T-cell (primary cell): ENCODE measurements around the gene MFAP5. TPM values are rescaled to one million over a fixed set of nuclear protein-coding genes. Genes with fewer than 3 reads are reported as not detected.

Experiments used
- ATAC-seq, 4 experiments: fragments of 200-7000 bp in 3 of 4; fragments of 150-1000 bp in 1 of 4; cut with Tn5 transposase; replicated peaks in 1 of 4; 1 replicate in 3 of 4; 2 replicates in 1 of 4; pipeline ENCODE4 v1.10.0; 2021; ENCODE audit warnings: moderate library complexity in 3 of 4, mild to moderate bottlenecking in 2 of 4, moderate number of reproducible peaks in 1 of 4
- CTCF ChIA-PET, 2 donors: fragments of 300-600 bp; sonication (Branson Sonifier 250); formaldehyde crosslinking; loops; one replicate each; lab custom pipeline; 2022; ENCODE audit warnings: antibody characterized with exemption in 2 of 2; lab: Charles Lee
- POLR2A ChIA-PET, 2 donors: fragments of 300-600 bp; sonication (Branson Sonifier 250); formaldehyde crosslinking; loops; one replicate each; lab custom pipeline; 2022; ENCODE audit warnings: antibody characterized with exemption in 2 of 2; lab: Charles Lee
- DNase-seq, 35 experiments: peaks; one replicate each; pipeline versions ENCODE4 v3.0.0 to v3.0.0-alpha.2; 2013 to 2023
- H3K27ac ChIP-seq: one replicate; pipeline ENCODE4 v1.5.1; 2013; ENCODE audit warnings: low read length
- H3K27me3 ChIP-seq, 2 experiments: replicated peaks in 1 of 2; 1 replicate in 1 of 2; 2 replicates in 1 of 2; pipeline versions ENCODE4 v1.6.1 to v1.7.0; 2013; ENCODE audit warnings: low read length in 1 of 2, mixed read lengths in 1 of 2; ENCODE audit not compliant: control insufficient read depth in 2 of 2, insufficient read depth in 2 of 2; ENCODE audit errors: extremely low read depth in 1 of 2
- H3K36me3 ChIP-seq, 2 donors: 1 replicate in 1 of 2; 2 replicates in 1 of 2; pipeline versions ENCODE4 v1.6.1 to v1.7.0; 2013; ENCODE audit warnings: low read length in 1 of 2; ENCODE audit not compliant: control insufficient read depth in 2 of 2, insufficient read depth in 1 of 2; ENCODE audit errors: extremely low read depth in 1 of 2
- H3K4me1 ChIP-seq, 2 experiments: 1 replicate in 1 of 2; 2 replicates in 1 of 2; pipeline versions ENCODE4 v1.6.1 to v1.7.0; 2013; ENCODE audit warnings: low read length in 2 of 2, mixed read lengths in 1 of 2; ENCODE audit not compliant: insufficient read depth in 2 of 2, control insufficient read depth in 1 of 2; ENCODE audit errors: extremely low read depth in 1 of 2
- H3K4me3 ChIP-seq, 2 donors: 1 replicate in 1 of 2; 2 replicates in 1 of 2; pipeline versions ENCODE4 v1.5.1 to v1.7.0; 2013; ENCODE audit warnings: mild to moderate bottlenecking in 2 of 2, low read length in 1 of 2, moderate library complexity in 1 of 2; ENCODE audit not compliant: control insufficient read depth in 1 of 2; ENCODE audit errors: extremely low read depth in 1 of 2
- H3K9me3 ChIP-seq: 2 replicates; pipeline ENCODE4 v1.7.0; 2013
- H3K27ac Mint-ChIP-seq, 2 donors: one replicate each; pipeline ENCODE4 v1.8.0; 2020 to 2021; ENCODE audit warnings: mild to moderate bottlenecking in 2 of 2, mixed read lengths in 2 of 2
- H3K27me3 Mint-ChIP-seq, 2 donors: one replicate each; pipeline ENCODE4 v1.8.0; 2021 to 2022; ENCODE audit warnings: mixed read lengths in 2 of 2
- H3K36me3 Mint-ChIP-seq: one replicate; pipeline ENCODE4 v1.8.0; 2021; ENCODE audit warnings: mixed read lengths
- H3K4me1 Mint-ChIP-seq, 3 donors: one replicate each; pipeline ENCODE4 v1.8.0; 2020 to 2022; ENCODE audit warnings: mixed read lengths in 3 of 3, mild to moderate bottlenecking in 1 of 3
- H3K4me3 Mint-ChIP-seq, 3 donors: one replicate each; pipeline ENCODE4 v1.8.0; 2020 to 2022; ENCODE audit warnings: mild to moderate bottlenecking in 3 of 3, mixed read lengths in 3 of 3, moderate library complexity in 3 of 3
- H3K9me3 Mint-ChIP-seq, 3 donors: one replicate each; pipeline ENCODE4 v1.8.0; 2020 to 2022; ENCODE audit warnings: mixed read lengths in 3 of 3
- WGBS: methylation state at CpG from one replicate; pipeline ENCODE4 v1.1.5; 2013; ENCODE audit warnings: missing lambda C conversion rate; ENCODE audit not compliant: insufficient coverage; 5-methylcytosine and 5-hydroxymethylcytosine counted together
- total RNA-seq, 35 experiments: library from RNA in 6 of 35; stranded (reverse) in 6 of 35; fragments of 120-200 nt in 1 of 35; gene quantifications; one replicate each; pipeline versions ENCODE4 v1.2.1 to v1.2.4 and lab custom pipeline; 2013 to 2026

Gene MFAP5
- total RNA-seq, 5 donors from 2014 or later (not counting 1 experiment from before 2014, with no cell fraction given) = not detected

GRCh38 chr12:8667270-8667669 lies 4.6 kb upstream of the MFAP5 start:
- H3K4me3 Mint-ChIP-seq = no peak overlapping the region
- peaks cover 5 to 12% of the 10 kb centered on the region in 2 donors for H3K27me3 Mint-ChIP-seq
- H3K36me3 Mint-ChIP-seq = no peaks in the 10 kb centered on the region
- CTCF ChIA-PET = interaction anchor here in 1 of 2 donors (0.6 kb wide), 1 partner anchor 80 kb away, joined by 4 read pairs; no protein-coding TSS in a partner anchor
- ATAC-seq (no peak), DNase-seq (no peak)
- WGBS = 0% methylated on average over 1 of the region's 2 CpGs
- POLR2A ChIA-PET = no interaction called here
- H3K9me3 Mint-ChIP-seq = no peaks in the 10 kb centered on the region
- H3K27ac Mint-ChIP-seq = no peak overlapping the region
- H3K27ac ChIP-seq = no peak overlapping the region
- H3K4me3 ChIP-seq = no peak overlapping the region
- no peaks in the 10 kb centered on the region for H3K36me3 ChIP-seq
- no peaks in the 10 kb centered on the region for H3K4me1 ChIP-seq
- no peaks in the 10 kb centered on the region for H3K4me1 Mint-ChIP-seq
- peaks cover 0 to 2% of the 10 kb centered on the region in 2 experiments for H3K27me3 ChIP-seq
- no peaks in the 10 kb centered on the region for H3K9me3 ChIP-seq

- Mint-ChIP-seq H3K4me1 (no peaks in the 10 kb centered on the region), H3K27ac (no peak overlapping the region), H3K27me3 (peaks cover 5 to 10% of the 10 kb centered on the region in 2 donors), H3K4me3 (no peak overlapping the region), H3K36me3 (no peaks in the 10 kb centered on the region), H3K9me3 (no peaks in the 10 kb centered on the region)
- Histone ChIP-seq H3K9me3 (no peaks in the 10 kb centered on the region), H3K4me3 (no peak overlapping the region), H3K27ac (no peak overlapping the region), H3K27me3 (peaks cover 0 to 2% of the 10 kb centered on the region in 2 experiments), H3K36me3 (no peaks in the 10 kb centered on the region), H3K4me1 (no peaks in the 10 kb centered on the region)
- CTCF ChIA-PET = no interaction called here
- no CpG with 5 or more reads among the region's 4 CpGs for WGBS
- POLR2A ChIA-PET = no interaction called here
- no peak for DNase-seq
- no peak for ATAC-seq
These were observed 3.1 kb upstream of the MFAP5 start for GRCh38 chr12:8665759-8666158.

GRCh38 chr12:8664228-8664913 lies 1.7 kb upstream of the MFAP5 start:
- Mint-ChIP-seq H3K4me3 (no peak overlapping the region), H3K27me3 (peaks cover 5 to 8% of the 10 kb centered on the region in 2 donors), H3K4me1 (no peaks in the 10 kb centered on the region), H3K27ac (no peak overlapping the region), H3K9me3 (no peaks in the 10 kb centered on the region), H3K36me3 (no peaks in the 10 kb centered on the region)
- Histone ChIP-seq H3K36me3 (no peaks in the 10 kb centered on the region), H3K27me3 (peaks cover 0 to 2% of the 10 kb centered on the region in 2 experiments), H3K4me3 (no peak overlapping the region), H3K4me1 (no peaks in the 10 kb centered on the region), H3K9me3 (no peaks in the 10 kb centered on the region), H3K27ac (no peak overlapping the region)
- ATAC-seq (no peak), DNase-seq (no peak)
- CTCF ChIA-PET = interaction anchor here in 1 of 2 donors (0.7 kb wide), 1 partner anchor 385 kb away, joined by 3 read pairs; no protein-coding TSS in a partner anchor
- POLR2A ChIA-PET = no interaction called here
- WGBS = 79% methylated on average over 4 of the region's 5 CpGs

- Mint-ChIP-seq H3K9me3 (no peaks in the 10 kb centered on the region), H3K27ac (no peak overlapping the region), H3K4me3 (no peak overlapping the region), H3K27me3 (peaks cover 5 to 8% of the 10 kb centered on the region in 2 donors), H3K36me3 (no peaks in the 10 kb centered on the region), H3K4me1 (no peaks in the 10 kb centered on the region)
- Histone ChIP-seq H3K27ac (no peak overlapping the region), H3K9me3 (no peaks in the 10 kb centered on the region), H3K27me3 (no peaks in the 10 kb centered on the region), H3K36me3 (no peaks in the 10 kb centered on the region), H3K4me1 (no peaks in the 10 kb centered on the region), H3K4me3 (no peak overlapping the region)
- ChIA-PET CTCF (interaction anchor here in 1 of 2 donors (0.5 to 0.6 kb wide), 2 partner anchors 229 to 671 kb away, joined by 3 read pairs; no protein-coding TSS in a partner anchor), POLR2A (no interaction called here)
- DNase-seq = no peak
- ATAC-seq = no peak
- no CpG with 5 or more reads among the region's 3 CpGs for WGBS
These were observed 875 bp downstream of the MFAP5 start for GRCh38 chr12:8661751-8662150.

- Mint-ChIP-seq H3K4me3 (no peak overlapping the region), H3K27ac (no peak overlapping the region), H3K4me1 (no peaks in the 10 kb centered on the region), H3K27me3 (peaks cover 5 to 8% of the 10 kb centered on the region in 2 donors), H3K9me3 (no peaks in the 10 kb centered on the region), H3K36me3 (no peaks in the 10 kb centered on the region)
- WGBS = 100% methylated on average over 1 of the region's 3 CpGs
- H3K27ac ChIP-seq = no peak overlapping the region
- no peaks in the 10 kb centered on the region for H3K27me3 ChIP-seq
- no peaks in the 10 kb centered on the region for H3K36me3 ChIP-seq
- ATAC-seq = no peak
- H3K4me3 ChIP-seq = no peak overlapping the region
- DNase-seq = no peak
- ChIA-PET CTCF (interaction anchor here in 1 of 2 donors (1.3 kb wide), 1 partner anchor 198 kb away, joined by 10 read pairs; no protein-coding TSS in a partner anchor), POLR2A (no interaction called here)
- no peaks in the 10 kb centered on the region for H3K4me1 ChIP-seq
- no peaks in the 10 kb centered on the region for H3K9me3 ChIP-seq
These were observed 1.6 kb downstream of the MFAP5 start for GRCh38 chr12:8661016-8661415.

- no peak for DNase-seq
- H3K27me3 Mint-ChIP-seq = no peaks in the 10 kb centered on the region
- POLR2A ChIA-PET = no interaction called here
- H3K4me1 Mint-ChIP-seq = no peaks in the 10 kb centered on the region
- Histone ChIP-seq H3K4me3 (no peak overlapping the region), H3K27ac (no peak overlapping the region), H3K36me3 (no peaks in the 10 kb centered on the region), H3K27me3 (no peaks in the 10 kb centered on the region), H3K4me1 (no peaks in the 10 kb centered on the region), H3K9me3 (no peaks in the 10 kb centered on the region)
- H3K9me3 Mint-ChIP-seq = no peaks in the 10 kb centered on the region
- no peak overlapping the region for H3K4me3 Mint-ChIP-seq
- ATAC-seq = no peak
- WGBS = no CpG with 5 or more reads among the region's 1 CpG
- CTCF ChIA-PET = interaction anchor here (0.5 to 2.1 kb wide), 9 partner anchors 10 to 391 kb away, joined by 3 to 19 read pairs (median 9); no protein-coding TSS in a partner anchor
- no peak overlapping the region for H3K27ac Mint-ChIP-seq
- no peaks in the 10 kb centered on the region for H3K36me3 Mint-ChIP-seq
These were observed 4.3 kb downstream of the MFAP5 start for GRCh38 chr12:8658346-8658745.
